EL (cell line): ENCODE measurements around the gene TBL1X.

Source experiments
- DNase-seq: peaks from one replicate; pipeline ENCODE4 v3.0.0-alpha.2; 2016

Gene TBL1X

DNA sequence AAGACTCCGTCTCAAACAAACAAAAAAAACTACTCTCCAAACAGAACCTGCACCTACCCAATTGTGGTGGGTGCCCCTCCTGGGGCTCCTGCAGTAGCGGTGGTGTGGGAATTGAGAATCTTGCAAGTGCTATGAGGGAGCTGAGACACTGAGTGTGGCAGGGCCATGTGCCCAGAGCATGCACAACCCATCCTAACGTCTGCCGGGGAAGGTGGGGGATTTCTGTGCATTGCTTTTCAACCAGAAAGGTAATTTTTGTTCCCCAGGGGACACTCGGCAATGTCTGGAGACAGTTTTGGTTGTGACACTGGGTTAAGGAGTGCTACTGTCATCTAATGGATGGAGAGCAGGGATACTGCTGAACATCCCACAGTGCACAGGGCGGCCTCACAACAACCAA lies 35.7 kb downstream of the TBL1X start:
- no peak for DNase-seq

DNA sequence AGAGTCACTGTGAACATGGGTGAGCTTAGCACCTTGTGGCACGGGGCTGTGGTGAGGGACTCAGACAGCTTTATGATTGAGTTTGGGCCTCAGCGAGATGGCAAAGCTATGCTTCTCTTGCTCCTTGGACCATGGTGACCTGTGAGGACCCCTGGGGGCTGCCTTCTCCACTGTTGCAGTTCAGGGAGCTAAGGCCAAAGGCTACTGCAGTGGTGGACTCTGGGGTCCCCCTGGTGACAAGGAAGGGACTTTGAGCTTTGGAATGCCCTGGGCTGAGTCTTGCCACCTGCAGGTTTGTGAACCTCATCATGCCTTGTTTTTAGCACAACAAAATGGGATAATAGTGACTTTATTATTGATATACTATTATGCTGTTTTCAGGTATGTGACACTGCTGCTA lies 36.5 kb downstream of the TBL1X start:
- no peak for DNase-seq

DNA sequence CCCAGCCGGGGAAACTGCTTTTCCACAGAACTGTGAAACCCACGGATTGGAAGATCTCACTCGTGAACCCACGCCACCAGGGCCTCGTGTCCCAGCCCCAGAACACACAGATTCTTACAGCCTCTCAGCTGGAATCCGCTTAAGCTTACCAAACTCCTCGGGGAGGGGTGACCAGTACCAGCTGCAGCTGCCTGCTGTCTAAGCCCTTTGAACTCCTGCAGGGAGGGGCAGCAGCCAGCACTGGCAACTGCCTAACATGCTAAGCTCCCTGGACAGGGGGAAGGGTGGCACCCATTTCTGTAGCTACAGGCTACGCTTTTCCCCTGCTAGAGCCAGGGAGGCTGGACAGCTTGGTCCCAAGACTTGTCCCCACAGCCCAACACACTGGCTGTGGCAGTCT lies 38.4 kb downstream of the TBL1X start:
- DNase-seq: no peak

DNA sequence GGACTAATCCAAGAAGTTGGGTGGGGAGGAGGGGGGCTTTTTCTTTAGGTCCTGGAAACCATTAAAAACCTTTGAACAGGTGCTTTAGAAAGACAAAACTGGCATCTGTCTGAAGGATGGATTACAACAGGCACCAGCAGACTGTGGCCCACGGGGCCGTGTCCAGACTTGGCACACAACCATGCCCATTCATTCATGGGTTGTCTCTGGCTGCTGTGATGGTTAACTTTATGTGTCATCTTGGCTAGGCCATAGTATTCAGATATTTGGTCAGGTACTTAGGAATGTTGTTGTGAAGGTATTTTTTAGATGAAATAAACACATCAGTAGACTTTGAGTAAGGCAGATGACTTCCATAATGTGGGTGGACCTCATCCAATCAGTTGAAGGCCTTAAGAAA lies 45.5 kb downstream of the TBL1X start:
- no peak for DNase-seq

DNA sequence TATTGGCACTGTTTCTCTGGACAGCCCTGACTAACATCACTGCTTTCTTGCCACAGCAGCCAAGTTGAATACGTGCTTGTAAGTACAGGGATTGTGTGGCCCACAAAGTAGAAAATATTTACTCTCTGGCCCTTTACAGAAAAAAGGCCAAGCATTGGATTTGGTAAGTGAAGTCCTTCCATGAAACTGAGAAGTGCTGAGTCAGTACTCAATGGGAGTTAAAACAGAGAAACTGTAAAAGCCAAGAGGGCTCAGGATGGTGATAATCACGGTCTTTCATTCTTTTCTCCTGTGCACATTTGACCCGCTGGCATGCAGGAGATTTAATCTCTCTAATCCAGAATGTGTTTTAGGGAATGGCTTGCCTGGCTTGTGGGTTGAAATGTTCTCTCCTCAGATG lies 46.1 kb downstream of the TBL1X start:
- DNase-seq: no peak

DNA sequence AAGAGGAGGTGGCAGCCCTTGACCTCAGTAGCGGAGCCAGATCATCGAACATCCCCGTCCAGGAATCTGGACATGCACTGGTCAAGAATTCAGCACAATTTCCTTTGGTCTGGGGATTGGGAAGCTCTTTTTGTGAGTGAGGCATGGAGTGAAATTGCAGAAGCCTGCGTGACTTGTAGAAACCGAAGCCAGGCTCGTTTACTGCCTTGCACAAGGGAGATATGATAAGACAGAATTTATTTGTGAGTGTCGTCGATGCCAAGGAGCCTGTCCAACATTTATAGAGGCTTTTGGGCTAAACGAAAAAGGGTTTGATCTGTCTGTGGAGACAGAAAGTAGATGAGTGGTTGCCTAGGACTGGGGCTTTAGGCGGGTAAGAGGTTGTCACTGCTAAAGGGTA lies 50.6 kb downstream of the TBL1X start:
- no peak for DNase-seq

DNA sequence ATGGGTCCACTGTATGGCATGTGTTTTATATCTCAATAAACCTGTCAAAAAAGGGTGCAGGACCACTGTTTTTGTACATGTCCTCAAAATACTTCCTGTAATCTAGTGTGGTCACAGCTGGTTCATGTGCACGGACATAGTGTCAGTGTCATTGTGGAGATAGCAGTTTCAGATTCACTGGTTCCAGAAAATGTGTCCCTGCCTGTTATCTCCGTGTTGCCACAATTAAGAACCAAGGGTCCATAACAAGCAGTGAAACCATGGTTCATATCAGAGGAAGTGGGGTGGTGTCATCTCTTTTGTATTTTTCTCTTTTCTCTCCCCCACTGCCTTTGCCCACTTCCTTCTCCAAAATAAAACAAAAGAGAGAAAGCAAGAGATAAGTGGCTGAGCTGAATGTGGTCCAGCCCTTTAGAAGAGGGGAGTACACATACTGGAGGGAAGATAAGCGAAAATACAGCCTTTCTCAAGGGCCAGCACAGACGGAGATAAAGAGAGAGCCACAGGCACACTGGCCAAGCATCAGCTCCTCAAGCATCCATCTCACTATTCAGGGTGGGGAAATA lies 51.2 kb downstream of the TBL1X start:
- DNase-seq: no peak

DNA sequence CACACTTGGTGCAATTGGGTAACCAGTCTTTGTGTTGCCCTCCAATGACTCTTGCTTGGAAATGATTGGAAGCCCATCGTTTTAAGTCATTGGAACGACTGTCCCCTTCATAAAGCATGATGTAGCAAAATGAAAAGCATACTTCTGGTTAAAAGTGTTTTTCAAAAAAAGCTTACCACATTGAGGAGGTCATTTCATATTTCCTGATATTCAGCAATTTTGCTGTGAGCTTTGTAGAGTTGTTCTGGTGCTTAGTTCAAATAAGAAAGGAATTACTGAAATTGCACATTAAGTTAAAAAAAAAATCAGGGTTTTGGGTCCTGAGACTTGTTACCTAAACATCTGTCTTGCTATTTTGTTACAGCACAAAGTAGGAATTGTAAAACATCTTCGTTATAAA lies 51.8 kb downstream of the TBL1X start:
- DNase-seq: no peak

DNA sequence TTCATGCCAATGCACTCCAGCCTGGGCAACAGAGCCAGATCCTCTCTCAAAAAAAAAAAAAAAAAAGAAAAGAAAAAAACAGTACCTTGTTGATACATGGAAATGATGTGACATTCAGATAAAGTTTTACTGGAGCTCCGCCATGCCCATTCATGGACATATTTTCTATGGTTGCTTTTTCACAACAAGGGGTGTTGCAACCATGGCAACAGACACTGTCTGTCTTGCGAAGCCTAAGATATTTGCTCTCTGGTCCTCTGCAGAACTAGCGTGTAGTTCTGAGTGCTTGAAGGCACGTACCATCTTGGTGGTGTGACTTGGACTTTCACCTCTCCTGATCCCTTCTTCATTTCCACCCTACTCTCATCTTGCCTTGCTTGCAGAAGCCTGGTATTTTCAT lies 53.2 kb downstream of the TBL1X start:
- DNase-seq: no peak

DNA sequence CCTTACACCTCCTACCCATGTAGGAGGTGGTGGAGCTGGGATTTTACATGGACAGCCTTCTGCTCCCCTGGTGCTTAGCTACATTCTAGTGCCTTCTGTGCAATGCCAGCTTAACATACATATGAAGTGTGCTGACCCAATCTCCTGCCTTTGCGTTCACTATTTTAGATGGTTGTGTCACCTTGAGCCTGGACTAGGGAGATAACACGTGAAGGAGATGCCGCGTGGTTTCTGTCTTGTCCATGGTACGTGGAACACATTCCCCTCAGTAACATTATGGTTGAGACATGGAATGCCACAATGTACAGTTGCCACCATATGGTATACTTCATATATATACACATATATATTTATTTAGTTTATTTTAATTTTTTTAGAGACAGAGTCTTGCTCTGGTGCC lies 54.0 kb downstream of the TBL1X start:
- DNase-seq: no peak

DNA sequence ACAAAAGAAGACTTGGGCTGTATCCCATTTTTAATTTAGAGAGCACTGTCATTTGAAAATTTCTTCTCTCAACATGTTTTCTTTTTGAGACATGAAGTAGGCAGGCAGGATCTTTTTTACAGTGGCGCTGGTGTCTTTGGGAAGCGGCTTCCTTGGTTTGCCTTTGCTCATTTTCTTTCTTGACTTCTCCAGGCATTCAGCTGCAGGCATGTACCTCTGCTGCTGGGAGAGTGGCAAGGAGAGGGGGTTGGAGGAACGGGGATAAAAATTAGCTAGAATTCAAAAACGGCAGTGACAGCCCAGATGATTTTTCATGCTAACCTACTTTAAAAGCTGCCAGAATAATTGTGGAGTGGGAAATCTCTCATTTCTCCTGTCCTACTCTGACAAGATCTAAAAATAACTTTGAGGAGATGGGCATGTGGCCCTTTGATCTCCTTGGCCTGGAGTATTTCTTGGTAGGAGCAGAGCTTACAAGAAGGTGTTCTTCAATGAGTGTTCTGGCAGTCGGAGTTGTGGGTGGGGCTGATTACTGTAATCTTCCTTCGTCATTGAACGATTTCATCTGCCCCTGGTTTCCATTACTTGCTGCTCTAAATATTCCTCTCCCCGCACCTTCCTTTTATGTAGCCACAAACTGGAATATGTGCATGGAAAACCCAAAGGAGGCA lies 54.8 kb downstream of the TBL1X start:
- DNase-seq: no peak

DNA sequence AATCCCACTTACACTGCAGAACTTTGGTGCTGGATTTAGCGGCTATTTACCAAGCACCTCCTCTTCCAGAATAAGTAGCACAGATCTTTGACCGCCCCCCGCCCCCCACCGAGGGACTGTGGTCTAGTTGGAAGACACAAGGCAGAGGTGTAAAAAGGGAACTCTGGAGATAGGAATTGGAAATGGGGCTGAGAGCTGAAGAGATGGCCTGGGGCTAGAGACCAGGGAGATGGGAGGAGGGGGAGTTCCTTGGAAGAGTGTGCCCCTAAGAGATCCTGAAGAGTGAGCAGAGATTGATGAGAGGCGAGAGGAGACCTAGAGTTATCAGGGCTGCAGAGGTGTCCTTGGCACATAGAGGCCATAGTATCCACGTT lies 55.3 kb downstream of the TBL1X start:
- DNase-seq: no peak

DNA sequence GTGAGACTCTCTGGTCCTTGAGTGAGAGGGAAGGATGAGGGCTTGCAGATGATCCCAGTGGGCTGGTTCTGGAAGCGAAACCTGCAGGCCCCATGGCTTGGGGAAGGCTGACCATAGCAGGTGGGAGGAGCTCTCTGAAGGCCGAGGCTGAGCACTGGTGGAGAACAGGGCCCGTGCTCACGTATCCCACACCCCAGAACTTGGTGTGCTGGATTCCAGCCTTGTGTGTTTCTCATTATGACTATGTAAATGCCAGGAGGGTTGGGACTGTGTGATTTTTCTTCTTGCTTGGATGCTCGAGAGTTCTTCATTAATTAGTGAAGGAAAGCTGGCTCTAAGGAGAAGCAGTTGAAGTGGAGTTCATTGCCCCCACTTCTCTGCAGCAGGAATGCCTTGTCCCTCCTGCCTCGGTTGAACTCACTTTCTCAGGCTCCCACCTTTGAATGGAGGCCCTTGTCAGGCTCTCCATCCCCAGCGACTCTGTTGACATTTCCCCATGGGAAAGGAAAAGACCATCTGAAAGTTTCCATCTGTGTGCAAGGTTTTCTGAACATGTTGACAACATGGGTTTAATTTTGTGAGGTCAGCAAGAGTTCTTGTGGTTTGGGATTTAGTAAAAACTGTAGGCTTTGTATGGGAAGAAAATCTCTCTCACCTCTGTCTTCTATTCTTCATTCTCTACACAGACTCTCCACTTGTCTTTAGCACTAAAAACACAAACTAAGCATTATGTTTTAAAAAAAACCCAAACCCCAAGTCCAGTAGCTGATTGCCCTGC lies 57.7 kb downstream of the TBL1X start:
- DNase-seq: no peak

DNA sequence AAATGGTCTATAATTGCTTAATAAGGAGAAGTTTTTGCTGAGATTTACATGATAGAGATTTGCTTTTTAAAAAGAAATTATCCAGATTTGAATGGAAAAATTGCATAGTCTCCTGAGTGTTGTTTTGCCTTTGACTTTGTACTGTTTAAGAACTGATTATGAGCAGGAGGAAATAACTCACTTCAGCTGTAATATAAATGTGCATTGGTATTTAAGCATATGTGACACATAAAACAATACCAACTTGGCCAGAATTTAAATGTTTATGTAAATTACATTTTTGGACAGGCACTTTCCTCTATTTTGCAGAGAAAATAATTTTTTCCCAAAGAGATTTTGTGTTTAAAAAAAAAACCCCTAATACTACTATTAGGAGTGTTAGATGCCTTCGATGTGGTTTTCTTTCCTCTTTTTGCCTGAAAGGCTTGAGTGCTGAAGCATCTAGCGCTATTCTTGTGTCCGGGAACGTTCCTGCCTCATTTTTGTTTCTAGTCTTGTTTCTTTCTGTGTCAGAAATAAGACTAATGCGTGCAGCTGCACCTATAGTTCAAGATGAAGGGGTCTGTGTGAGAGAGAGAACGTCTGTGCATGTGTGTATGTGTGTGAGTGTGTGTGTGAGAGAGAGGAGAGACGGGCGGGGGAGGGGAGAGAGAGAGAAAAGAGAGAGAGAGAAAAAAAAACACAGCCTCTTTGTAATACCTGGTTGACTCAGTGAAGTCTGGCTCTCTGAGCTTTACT lies 60.8 kb downstream of the TBL1X start:
- no peak for DNase-seq

DNA sequence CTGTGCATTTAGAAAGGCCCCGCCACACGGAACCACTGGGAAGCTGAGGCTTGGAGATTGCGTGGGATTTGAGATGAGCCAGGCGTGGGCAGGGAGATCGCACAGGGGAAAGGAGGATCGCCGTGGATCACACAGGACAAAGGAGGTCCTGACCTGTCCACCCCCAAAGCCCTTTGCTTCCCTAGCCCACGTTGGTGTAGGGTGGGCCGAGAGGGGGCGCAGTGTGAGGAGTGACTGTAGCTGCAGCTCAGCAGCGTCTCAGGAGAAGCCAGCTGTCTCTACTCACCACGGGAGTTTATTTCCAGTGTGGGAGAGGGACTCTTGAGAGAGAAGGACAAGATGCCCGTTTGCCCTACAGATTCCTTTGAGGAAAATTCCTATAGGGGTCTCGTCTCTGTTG lies 62.1 kb downstream of the TBL1X start:
- DNase-seq: no peak

DNA sequence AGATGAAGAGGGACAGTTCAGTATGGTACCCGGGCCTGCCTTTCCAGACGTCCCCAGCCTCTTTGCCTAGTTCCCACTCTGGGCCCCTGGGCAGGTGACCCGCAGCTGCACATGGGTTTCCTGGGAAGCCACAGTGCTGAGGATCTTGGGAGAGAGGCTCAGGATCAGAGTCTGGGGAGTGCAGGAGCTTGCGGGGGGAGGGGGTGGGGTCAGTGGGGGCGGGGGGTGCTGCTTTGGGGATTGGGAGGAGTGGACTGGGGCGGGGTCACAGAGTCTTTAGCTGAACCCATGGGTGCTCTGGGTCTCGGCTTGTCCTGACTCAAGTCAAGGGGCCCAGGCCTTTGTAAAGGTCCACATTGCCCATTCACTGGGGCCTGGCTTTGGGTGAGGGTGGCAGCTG lies 63.6 kb downstream of the TBL1X start:
- no peak for DNase-seq

DNA sequence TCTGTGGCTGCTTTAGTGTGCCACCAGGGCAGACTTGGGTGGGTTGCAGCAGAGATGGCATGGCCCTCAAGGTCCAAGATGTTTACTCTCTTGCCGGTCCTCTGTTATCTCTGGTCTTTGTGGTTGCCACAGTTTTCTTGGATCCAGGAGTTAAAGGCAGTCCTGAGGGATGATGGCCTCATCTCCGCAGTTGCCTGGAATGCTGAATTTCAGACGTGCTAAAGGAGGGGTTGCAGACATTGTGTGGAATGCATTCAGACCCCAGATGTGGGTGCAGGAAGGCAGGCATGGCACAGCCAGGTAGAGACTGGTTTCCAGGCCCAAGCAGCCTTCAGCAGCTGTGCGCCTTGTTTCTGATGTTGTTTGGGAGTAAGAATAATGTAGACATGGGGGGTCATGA lies 64.4 kb downstream of the TBL1X start:
- no peak for DNase-seq

DNA sequence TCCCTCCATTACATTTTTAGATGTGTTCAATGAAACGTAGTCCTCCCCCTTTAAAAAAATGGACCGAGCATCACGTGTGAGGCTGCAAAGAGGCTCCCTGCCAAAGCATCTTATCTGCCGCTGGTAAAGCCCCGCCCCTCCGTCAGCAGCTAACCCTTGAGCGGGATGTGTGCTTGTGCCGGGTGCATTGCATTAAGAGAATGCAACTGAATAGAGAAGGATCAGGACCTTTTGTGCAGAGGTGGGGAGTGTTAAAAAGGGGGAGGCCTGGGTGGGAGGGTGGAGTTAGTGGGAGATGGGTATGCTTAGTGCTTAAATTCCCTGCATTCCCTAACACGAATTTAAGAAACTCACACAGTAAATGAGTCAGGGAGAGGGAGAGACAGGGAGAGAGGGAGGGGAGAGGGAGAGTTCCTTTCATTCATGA lies 66.0 kb downstream of the TBL1X start:
- DNase-seq: peak; percentile 92

DNA sequence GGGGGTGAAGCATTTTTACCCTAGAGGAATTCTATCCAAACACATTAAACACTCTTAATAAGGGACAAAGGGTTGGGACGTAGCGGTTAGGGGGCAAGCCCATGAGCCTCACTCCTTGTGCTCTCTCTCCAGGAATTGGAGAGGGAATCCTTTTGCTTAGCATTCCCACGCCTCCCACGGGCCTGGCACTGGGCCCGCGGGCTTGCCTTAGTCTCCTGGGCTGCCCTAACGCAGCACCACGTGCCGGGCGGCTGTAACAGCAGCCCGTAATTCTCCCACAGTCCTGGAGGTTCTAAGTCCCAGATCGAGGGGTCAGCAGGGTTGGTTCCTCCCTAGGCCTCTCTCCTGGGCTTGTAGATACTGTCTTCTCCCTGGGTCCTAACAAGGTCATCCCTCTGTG lies 67.5 kb downstream of the TBL1X start:
- no peak for DNase-seq

DNA sequence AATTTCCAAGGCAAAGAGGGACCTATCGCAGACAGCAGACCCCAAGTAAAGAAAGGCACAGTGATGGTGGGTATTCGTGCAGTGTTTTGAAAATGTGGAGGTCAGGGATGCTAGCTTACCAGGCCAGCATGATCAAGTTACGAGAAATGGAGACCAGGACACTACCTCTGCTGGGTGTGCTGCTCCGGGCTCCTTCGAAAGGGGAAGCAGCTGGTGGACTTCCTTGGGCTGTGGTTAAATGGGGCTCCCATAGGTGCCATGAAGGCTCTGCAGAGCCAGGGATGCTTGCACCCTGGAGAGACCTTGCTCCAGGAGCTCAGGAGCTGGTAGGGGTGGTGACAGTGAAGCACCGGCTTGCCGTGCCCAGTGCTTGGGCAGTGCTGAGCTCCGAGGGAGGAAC lies 68.8 kb downstream of the TBL1X start:
- no peak for DNase-seq

DNA sequence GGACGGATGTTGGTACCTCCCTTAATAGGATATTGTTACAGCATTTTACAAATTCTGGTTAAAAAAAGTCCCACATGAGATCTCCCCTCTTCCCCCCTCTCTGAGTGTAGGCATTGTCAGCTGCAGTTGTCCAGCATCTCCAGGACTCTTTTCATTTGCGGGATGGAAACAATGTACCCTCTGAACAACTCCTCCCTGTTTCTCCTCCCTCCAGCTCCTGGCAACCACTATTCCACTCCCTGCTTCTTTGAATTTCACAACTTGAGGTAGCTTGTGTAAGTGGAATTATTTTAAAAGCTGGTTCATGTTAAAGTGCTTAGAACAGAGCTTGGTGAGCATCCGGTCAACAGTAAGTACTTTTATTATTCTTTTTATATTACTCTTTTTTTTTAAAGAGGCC lies 69.8 kb downstream of the TBL1X start:
- peak; percentile 9 for DNase-seq

DNA sequence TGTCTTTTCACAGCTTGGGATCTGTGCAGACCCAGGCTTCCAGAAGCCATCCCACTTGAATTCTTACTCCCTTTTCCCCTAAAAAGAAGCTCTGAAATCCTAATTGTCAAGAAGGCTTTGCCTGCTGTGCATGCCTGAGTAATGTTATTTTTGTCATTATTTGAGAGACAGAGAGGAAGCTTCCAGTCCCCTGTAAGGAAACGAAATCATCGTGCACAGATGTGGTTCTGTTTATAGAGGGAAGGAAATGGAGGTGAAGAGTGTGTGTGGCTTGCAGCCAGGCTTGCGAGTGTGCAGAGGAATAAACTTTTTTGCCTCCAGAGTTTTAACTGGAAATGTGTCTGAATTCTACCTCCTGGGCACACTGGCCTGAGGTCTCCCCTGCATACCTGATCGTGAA lies 70.2 kb downstream of the TBL1X start:
- DNase-seq: no peak

DNA sequence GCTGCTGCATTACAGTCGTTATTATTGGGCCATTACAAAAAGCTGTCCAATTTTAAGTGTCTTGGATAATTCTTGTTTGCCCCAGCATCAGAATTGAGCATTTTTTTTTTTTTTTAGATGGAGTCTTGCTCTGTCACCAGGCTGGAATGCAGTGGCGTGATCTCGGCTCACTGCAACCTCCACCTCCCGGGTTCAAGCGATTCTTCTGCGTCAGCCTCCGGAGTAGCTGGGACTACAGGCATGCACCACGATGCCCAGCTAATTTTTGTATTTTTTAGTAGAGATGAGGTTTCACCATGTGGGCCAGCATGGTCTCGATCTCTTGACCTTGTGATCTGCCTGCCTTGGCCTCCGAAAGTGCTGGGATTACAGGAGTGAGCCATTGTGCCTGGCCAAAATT lies 71.3 kb downstream of the TBL1X start:
- peak; percentile 5 for DNase-seq

DNA sequence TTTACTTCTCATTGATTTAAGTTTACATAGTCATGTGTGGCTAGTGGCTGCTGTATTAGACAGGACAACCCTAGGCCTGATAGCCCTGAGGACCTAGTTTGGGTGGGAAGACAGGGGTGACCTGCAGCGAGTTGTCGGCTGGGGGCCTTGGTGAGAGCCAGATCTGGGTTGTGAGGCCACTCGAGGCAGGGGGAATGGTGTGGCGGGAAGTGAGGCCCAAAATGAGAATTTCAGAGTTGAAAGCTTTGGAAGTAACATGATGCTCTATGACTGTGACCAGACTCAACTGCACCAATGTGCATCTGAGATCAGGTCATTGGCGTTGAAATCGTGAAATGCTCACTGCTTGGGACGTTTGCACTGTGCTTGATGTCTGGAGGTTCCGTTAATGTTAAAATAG lies 72.9 kb downstream of the TBL1X start:
- no peak for DNase-seq
